Fibroblast of skin of abdomen (primary cell): ENCODE measurements around the gene RERE.

ENCODE experiments used
- DNase-seq: peaks from one replicate; pipeline ENCODE4 v3.0.0-alpha.2; 2013

RERE gene

DNA sequence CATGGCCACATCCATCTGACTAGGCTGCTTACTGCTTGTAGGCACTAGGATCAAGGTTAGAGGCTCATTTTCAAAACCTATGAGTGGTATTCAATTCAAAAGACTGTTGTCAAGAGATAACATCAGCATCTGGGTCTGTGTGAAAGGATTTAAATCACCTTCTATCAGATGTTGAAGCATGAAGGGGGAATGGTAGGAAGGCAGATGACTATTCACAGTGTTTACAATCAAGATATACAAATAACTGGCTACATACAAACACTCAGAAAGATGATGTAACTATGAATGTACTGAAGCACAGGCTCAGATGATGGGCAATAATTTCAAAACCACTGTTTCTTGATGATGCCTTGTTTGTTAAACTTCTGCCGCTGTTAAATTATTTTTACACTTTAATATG is 250.3 kb downstream of the RERE start:
- DNase-seq: no peak

DNA sequence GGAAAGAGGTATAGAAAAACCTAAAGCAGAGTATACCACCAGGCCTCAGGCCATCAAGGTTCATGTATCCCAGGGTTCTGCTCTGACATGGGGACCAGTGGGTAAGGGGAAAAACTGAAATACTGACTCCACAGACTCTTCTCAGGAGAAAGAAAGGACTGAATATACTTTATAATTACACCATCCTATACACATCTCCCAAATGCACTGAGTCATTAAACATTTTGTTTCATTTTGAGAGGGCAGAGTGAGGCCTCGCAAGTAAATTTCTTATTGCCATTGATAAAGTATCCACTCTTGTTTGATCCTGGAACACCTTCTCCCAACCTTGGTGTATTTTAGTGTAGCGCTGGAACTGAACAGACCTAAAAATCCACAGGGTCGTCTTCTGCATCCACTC is 251.6 kb downstream of the RERE start:
- no peak for DNase-seq

DNA sequence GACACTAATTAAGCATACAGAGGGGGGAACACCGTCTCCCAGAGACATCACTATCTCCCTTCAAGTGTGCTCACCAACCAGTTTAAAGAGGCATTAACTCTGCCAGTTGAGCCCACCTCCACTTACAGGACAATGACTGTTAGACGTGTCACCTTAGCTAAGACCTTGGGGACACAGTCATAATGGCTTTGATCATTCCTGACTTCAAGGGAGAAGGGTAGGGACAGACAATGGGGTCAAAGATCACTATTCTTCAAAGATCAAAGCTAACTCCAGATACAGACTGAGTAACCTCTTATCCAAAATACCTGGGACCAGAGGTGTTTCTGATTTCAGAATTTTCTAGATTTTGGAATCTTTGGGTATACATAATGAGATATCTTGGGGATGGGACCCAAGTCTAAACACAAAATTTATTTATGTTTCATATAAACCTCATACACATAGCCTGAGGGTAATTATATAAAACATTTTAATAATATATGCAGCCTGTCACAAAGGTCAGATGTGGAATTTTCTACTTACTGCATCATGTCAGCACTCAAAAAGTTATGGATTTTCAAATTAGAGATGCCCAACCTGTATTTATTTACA is 253.4 kb downstream of the RERE start:
- DNase-seq: no peak

DNA sequence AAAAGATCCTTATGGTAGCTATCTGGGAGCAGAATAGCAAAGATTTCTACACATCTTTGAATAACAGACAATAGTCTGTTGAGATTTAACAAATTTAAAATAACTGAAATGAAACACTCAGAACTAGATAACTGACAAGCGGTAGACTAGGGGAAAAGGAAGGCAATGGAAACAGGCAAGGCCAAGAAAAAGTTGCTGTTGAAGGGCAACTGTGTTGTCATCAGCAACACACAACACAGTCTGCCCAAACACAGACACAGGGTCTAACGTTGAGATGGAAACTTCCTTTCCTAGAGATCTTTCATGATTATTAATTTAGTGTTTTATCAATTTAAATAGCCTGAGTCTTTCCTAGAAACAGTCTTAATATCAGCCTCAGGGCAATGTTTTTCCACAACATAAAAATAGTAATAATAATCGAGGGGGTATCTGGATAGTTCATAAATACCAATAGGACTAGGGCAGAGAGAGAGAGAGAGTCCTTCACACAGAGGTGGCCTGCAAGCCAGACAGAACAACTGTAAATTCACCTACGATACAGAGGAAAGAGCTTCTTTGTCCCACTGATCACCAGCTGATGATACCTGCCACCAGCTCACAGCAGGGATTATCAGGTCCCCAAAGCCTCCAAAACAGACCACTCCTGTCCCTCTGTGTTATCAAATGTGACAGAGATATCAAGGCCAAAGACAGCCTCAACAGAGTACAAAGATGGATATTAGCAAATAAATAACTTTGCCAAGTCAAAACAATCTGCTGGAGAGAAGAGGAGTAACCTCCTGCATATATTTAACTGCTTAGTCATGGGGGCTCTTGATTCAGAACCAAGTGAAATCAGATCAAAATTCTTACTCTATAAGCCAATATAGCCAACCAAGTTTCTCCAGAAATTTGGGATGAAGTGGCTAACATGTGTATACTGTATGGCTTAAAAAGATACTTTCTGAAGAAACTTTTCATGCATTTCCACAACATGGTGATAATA is 254.3 kb downstream of the RERE start:
- peak; percentile 49 for DNase-seq

DNA sequence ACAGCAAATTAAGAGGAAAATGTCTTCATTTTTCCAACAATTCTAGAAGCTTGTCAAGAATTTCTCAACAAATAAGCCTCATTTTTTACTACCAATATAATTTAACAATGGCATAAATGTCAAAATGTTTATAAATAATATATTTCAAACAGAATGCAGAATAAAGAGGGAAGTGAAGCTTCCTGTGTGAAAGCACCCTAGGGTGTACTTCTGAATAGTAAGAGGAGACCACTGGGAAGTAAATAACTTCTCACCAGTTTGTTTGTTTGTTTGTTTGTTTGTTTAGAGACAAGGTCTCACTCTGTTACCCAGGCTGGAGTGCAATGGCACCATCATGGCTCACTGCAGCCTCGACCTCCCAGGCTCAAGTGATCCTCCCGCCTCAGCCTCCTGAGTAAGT is 255.2 kb downstream of the RERE start:
- no peak for DNase-seq

DNA sequence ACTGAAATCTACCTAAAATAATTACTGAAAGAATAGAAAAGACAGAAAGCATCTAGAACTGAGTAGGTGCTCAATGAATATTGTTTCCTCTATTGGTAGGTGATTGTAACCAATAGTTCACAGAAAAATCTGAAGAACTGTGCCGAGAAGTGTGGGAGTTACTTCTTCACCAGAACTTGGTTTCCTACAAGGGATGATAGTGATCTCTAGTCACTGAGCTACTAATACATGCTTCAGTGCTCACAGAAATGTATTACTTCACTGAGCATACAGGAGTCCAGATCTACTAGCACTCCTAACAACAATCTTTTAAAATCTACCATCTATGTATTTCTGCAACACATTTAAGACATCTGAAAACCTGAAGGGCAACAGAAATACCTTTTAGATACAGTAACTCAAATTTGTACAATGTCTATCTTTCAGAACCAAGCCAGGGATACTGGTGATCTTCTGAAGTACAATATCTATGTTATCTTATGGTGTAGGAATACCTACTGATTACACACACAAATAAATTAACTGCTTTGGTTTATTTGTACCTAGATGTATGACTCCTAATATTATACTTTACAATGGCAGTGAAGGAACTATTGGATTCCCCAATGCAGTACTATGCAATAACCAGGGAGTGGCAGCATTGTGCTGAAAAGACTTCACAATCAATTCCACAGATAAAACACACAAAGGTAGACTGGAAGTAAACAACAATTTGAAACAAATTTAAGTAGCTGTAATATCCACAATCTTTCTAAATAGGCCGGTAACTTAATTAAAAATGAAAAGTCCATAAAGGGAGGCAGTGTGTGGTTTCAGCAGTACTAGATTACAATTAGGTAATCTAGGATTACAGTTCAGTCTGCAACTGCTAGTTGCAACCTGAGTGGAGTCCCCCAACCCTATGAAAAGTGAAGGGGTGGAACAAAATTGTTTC is 256.6 kb downstream of the RERE start:
- peak; percentile 37 for DNase-seq

DNA sequence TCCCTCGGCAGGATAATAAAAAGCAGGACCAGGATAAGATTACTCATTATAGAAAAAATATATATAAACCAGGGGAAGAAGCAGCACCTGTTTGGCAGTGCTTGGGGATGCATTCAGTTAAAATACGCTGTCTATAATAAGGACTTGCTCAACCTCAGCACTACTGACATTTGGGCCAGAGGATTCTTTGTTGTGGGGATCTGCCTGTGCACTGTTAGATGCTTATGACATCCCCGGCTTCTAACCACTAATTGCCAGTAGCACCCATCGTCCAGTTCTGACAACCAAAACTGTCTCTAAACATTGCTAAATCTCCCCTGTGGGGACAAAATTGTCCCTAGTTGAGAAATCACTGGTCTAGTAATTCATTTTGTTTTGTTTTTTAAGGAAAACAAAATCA is 257.4 kb downstream of the RERE start:
- DNase-seq: no peak

DNA sequence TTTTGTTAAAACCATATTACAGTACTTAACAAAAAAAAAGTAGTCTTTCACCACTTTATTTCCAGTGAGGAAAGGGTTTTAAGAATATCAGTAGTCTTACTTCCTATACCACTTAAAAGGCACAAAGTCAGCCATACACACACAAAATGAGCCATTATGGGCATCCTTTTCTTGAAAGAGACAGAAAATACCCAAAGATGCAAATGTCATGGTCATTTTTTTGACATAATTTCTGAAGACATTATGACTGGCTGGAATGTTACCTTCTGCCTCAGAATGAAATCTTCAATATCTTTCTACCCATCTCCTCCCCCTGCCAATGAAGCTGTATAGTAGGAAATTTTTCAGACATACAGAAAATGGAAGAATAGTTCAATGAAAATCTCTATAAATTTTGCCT is 261.9 kb downstream of the RERE start:
- DNase-seq: no peak

DNA sequence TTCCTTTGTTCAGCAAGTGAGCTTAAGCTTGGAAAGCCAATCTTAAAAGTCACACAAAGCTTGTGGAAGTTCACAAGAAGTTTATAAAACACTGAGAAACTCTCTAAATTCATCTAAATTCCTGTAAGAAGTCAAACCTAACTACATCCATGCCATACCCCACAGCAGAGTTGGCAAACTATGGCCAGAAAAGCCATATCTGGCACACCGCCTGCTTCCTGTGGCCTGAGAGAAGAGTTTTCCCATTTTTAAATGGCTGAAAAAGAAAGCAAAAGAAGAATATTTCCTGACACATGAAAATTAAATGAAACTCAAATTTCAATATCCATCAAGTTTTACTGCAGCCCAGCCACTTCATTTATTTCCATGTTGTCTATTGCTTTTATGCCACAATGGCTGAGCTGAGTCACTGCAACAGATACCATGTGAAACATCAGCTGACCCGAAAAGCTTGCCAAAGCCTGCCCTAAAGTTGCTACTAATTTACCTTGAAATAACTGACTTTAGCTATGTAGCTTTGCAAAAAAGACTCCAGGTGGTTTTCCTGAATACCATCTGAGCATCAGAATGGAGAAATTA is 262.4 kb downstream of the RERE start:
- no peak for DNase-seq

DNA sequence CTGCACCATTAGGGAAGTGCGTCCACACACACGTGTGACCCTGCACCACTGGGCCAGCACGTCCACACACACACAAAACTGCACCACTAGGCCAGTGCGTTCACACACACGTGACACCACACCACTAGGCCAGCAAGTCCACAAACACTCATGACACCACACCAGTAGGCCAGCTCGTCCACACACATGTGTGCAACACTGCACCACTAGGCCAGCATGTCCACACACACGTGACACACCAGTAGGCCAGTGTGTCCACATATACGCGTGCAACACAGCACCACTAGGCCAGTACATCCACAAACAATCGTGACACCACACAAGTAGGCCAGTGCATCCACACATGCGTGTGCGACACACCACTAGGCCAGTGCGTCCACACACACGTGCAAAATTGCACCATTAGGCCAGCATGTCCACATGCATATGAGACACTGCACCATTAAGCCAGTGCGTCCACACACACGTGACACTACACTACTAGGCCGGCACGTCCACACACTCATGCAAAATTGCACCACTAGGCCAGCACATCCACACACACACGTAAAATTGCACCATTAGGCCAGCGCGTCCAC is 264.5 kb downstream of the RERE start:
- DNase-seq: no peak

DNA sequence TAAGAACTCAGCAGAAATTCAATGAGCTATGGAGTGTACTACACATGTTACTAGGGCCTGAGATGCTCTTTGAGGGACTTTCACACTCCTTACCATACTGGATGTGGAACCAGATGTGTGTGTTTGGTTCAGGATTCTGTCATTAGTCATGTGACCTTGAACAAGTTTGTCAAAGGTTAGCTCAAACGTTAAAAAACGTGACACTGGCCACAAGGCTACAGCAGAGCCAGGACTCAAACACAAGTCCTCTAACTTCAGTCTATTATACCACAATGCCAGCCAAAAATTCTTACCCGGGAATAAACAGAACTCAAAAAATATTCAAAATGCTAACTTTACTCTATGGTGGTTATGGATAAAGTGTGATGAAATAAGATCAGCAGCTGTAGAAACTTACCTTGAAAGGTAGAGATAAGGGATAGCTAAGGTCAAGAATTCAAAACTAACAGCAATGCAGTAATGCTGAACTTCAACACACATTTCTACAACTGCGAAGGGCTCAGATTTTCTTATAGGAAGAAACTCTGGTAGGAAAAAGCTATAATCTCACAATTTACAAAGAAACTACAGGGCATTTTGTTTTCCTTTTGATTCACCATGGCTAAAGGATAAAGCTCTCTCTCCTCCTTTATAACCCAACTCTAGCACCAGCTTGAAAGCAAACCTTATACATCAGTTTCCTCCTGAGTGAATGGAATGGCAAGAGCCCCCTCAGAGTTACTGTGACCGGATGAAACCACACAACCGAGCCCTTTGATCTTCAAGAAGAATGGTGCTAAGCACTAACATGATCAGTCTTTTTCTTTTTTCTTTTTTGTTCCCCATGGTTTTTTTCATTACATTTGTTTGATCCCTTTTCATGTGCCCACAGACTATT is 265.6 kb downstream of the RERE start:
- no peak for DNase-seq

DNA sequence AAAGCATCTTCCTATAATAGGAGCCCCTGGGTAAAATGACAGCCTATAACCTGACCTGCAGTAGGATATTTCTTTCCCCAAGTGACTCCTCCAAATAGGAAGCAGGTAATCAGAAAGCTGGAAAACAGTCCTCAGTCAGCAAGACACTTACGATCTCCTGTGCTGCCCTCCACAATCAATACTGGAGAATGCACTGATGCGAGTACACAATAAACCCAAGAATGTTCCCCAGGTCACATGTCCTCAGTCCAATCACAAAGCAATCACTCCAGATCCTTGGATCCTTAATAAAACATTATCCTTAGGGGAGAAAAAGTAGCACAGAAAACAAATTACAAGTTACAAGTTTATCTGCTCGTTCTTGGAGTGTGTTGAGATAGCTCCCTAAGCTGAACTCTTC is 266.4 kb downstream of the RERE start:
- DNase-seq: no peak

DNA sequence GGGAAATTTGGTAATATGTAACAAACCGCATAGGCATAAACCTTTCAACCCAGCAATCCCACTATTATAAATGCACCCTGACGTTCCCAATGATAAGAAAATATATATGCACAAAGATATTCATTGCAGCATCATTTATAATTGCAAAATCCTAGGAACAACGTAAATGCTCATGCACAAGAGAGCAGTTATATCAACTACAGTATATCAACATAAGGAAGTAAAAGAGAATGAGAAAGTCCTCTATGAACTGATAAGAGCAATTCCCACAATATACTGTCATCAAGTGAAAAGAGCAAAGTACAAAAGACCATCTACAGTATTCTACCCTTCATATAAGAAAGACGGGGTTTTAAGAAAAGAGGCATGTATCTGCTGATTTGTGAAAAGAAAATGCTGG is 269.6 kb downstream of the RERE start:
- no peak for DNase-seq

DNA sequence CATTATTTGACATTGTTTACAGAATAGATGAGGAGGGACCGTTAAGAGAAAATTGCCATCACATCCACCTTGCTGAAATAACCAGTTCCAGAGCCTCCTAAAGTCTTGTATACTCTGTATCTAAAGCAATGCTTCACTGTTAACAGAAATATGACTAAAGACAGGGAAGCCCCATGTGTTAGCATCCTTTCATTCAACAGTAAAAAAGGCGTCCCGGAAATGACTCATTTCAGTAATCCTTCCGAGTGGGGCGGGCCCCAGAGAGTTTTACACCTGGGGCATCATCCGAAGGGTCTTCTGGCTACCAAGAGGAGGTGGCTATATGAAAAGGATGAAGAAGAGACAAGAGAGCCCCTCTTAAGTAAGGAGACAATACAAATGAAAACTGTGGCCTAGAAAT is 272.4 kb downstream of the RERE start:
- no peak for DNase-seq

DNA sequence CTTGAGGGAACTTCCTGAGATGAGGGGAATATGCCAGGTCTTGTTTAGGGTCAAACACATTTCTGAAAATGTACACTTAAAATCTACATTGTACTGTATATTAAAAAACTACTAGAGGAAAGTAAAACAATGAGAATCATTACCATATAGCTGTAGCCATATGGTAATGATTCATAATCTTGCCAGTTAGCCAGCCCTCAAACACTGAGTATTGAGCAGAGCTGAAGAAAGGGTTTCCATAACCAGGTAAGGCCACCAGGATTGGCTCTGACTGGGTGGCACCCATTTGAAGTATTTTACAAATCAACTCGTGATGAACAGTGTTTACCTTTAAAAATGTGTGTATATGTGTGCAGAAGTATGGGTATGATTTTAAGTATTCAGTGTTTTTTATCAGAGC is 272.8 kb downstream of the RERE start:
- DNase-seq: no peak

DNA sequence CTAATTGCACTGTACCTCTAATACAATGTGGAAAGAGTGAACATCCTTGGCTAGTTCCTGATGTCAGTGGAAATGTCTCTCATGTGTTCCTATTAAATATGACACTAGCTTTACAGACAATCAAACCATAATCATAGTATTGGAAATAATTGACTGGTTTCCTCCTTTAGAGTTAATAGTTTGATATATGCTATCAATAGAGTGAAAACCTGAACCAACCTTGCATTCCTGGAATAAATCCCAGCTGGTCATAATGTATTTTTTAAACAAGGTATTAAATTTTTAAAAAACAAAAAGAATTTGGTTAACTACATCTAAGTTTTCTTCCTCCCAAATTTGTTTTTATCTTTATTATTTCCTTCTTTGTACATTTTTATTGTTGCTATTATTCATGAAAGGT is 273.5 kb downstream of the RERE start:
- no peak for DNase-seq

DNA sequence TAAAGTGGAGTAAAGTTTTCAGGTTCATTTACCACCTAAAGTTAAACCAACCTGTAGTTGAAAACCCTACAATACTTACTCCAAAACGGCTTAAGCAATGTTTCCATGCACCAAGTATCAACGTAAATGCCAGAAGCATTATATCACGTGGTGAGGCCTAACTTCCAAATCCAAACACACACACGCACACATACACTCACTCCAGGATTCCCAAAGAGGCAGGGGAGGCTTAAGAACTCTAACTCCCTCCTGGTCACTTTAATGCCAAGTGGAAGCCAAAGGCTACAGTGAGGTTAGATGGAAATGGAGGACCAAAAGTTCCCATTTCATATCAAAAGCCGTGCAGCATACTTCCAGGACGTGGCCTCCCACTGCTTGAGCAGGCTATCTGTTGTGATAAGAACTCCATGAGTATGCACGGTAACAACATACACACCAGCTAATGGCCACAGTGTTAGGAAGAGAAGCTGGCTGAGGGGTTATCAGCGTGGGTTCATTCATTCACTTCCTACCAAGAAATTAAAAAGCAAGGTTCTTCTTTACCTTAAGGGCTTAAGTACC is 275.4 kb downstream of the RERE start:
- peak; percentile 43 for DNase-seq

DNA sequence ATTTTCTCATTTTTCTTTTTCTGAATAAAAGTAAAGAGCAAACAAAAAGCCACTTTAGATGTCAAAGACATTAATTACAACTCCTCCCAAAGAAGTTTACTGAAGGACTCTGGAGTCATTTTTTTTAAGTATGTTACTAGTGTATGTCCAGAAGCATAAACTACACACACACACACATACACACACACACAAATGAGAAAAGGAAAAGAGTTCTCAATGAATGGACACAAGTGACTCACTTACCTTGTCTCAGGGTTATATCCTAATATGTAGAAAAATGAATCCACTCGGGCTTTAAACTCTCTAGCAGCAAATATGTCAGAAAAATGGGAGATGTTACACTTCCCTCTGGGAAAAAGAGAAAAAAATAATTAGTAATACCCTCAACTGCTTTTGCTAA is 276.5 kb downstream of the RERE start:
- no peak for DNase-seq

DNA sequence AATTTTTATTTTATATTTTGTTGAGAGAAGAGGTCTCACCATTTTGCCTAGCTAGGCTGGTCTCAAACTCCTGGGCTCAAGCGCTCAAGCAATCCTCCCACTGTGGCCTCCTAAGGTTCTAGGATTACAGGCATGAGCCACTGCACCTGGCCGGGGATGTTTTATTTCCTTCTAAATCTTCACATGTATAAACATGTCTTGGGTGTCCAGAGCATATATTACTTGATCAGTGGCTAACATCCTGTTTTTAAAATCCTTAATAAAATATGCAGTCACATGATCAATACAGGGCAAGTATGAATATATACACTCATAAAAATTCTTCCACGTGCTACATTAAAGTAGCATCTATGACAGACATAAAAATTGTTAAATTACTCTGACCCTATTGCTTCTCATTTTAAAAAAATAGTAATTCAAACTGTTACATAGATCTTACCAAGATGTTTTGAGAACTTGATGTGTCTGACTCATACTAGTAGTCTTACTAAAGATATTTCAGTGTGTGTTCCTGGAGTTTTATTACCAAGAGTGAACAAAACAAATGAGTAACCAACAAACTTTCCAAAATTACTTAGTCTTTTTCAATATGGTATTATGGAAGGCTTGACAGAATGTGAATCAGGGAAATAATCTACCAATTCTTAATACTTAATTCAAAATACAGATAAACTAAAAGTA is 277.0 kb downstream of the RERE start:
- peak; percentile 68 for DNase-seq

DNA sequence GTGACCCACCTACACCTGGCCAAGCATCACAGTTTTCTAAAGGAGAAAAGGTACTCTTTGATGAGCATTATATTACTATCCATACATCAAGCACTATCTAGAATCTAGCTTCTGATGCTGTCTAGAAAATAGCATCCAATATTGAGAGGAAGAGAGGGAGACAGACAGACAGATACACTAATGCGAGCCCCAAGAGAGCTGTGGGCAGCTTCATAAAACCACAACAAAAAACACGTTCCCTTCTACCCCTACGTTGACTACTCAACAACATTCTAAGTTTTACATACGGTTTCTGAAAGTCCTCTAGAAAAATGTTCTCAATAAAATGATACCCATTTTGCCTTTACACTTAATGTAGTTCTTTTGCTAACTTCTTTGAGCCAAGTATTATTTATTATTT is 277.8 kb downstream of the RERE start:
- no peak for DNase-seq
